ENCODE measurements around the gene SCYGR7.
A peak's percentile ranks its signal among the peaks of the same experiment; 100 is the strongest.

DNA sequence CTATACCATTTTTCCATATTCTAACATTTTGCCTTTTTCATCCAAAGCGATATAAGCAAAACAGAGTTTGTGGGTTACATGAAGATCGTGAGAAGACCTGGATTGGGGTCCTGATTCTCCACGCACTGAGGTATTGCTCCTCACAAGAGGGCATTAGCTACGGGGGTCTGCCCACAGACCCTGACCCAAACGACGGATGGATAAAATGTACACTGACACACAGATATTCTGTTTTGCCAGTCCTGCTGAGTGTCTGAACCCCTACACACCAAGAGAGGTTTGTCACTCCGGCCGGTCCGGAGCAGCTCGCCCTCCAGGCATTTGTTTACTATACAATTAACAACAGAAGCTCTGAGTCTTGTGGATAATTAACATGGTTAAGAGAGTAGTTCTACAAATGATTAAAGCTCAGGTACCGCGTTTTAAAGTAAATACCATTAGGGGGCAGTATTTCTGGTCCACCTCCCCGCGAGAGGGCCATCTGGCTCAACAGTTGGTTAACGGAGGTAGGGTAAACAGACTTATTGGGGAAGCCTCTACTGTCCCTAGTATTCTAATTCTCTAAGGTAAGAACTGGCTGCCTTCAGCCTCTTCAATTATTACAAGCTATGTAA lies 46.0 kb downstream of the SCYGR7 start:
- TF ChIP-seq POLR2A (IDR thresholded peaks at IDR 0.05), result no peak
- TF ChIP-seq, protein P1, sequence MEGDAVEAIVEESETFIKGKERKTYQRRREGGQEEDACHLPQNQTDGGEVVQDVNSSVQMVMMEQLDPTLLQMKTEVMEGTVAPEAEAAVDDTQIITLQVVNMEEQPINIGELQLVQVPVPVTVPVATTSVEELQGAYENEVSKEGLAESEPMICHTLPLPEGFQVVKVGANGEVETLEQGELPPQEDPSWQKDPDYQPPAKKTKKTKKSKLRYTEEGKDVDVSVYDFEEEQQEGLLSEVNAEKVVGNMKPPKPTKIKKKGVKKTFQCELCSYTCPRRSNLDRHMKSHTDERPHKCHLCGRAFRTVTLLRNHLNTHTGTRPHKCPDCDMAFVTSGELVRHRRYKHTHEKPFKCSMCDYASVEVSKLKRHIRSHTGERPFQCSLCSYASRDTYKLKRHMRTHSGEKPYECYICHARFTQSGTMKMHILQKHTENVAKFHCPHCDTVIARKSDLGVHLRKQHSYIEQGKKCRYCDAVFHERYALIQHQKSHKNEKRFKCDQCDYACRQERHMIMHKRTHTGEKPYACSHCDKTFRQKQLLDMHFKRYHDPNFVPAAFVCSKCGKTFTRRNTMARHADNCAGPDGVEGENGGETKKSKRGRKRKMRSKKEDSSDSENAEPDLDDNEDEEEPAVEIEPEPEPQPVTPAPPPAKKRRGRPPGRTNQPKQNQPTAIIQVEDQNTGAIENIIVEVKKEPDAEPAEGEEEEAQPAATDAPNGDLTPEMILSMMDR (IDR thresholded peaks at IDR 0.05), result peak in 1 of 12 donors; percentile 10
